DND-41 (cell line): ENCODE results near the gene APEH.
"Not testable (repeated sequence)": the region's sequence is repeated elsewhere in the genome, so short reads cannot be mapped to it uniquely, and the experiment has no call there.

Experiments
- ATAC-seq: fragments of 200-7000 bp; cut with Tn5 transposase; 3 replicates; pipeline ENCODE4 v1.9.1; 2021; ENCODE audit warnings: low read depth; ENCODE audit not compliant: insufficient read depth
- DNase-seq: peaks from one replicate; pipeline ENCODE4 v3.0.0-alpha.2; 2020
- H2AFZ ChIP-seq: 2 replicates; pipeline ENCODE4 v1.6.0; 2012; ENCODE audit warnings: low read depth, low read length
- H3K27ac ChIP-seq: 2 replicates; pipeline ENCODE4 v1.5.1; 2012; ENCODE audit warnings: low read length, inconsistent platforms
- H3K27me3 ChIP-seq: fragments of 200-600 bp; sonication (generic); 2 replicates; pipeline ENCODE4 v1.6.0; 2012; ENCODE audit warnings: low read length, mild to moderate bottlenecking, inconsistent platforms; ENCODE audit not compliant: insufficient read depth, poor library complexity
- H3K36me3 ChIP-seq: 2 replicates; pipeline ENCODE4 v1.5.1; 2012; ENCODE audit warnings: low read length, inconsistent platforms; ENCODE audit not compliant: insufficient read depth
- H3K4me1 ChIP-seq: 2 replicates; pipeline ENCODE4 v1.5.1; 2012; ENCODE audit warnings: mild to moderate bottlenecking, low read length; ENCODE audit not compliant: insufficient read depth
- H3K4me2 ChIP-seq: 2 replicates; pipeline ENCODE4 v1.6.0; 2012; ENCODE audit warnings: mild to moderate bottlenecking, moderate library complexity, low read length, inconsistent platforms; ENCODE audit not compliant: insufficient read depth
- H3K4me3 ChIP-seq, 2 experiments: fragments of 200-600 bp in 1 of 2; shearing (Covaris generic) in 1 of 2; 2 replicates each; pipeline ENCODE4 v1.5.1; 2012 to 2016; ENCODE audit warnings: inconsistent platforms in 2 of 2, low read length in 2 of 2, mild to moderate bottlenecking in 2 of 2, low read depth in 1 of 2, moderate library complexity in 1 of 2
- H3K79me2 ChIP-seq: 2 replicates; pipeline ENCODE4 v1.6.0; 2012; ENCODE audit warnings: low read length, inconsistent platforms; ENCODE audit not compliant: insufficient read depth
- H3K9ac ChIP-seq: 2 replicates; pipeline ENCODE4 v1.6.0; 2012; ENCODE audit warnings: low read depth, mild to moderate bottlenecking, inconsistent platforms, low read length, moderate library complexity
- H3K9me3 ChIP-seq: 2 replicates; pipeline ENCODE4 v1.5.1; 2012; ENCODE audit warnings: low read length, moderate library complexity, mild to moderate bottlenecking, inconsistent platforms; ENCODE audit not compliant: insufficient read depth, severe bottlenecking
- H4K20me1 ChIP-seq: 2 replicates; pipeline ENCODE4 v1.6.0; 2012; ENCODE audit warnings: low read length; ENCODE audit not compliant: insufficient read depth
- CTCF ChIP-seq: IDR thresholded peaks from 2 replicates; pipeline ENCODE4 v1.5.1; 2012; ENCODE audit warnings: borderline replicate concordance, low read length, moderate library complexity, mild to moderate bottlenecking; ENCODE audit not compliant: poor library complexity, severe bottlenecking; ENCODE audit errors: extremely low read depth
- EZH2 ChIP-seq: IDR thresholded peaks from 3 replicates; pipeline ENCODE4 v1.6.1; 2012; ENCODE audit warnings: borderline replicate concordance, low read depth, mild to moderate bottlenecking, moderate library complexity, low read length, inconsistent platforms; ENCODE audit not compliant: severe bottlenecking

Gene APEH

GRCh38 chr3:49687424-49687795 is 13.3 kb downstream of the APEH start:
- not testable (repeated sequence) for H2AFZ ChIP-seq, H3K27me3 ChIP-seq, H3K4me3 ChIP-seq, H3K9me3 ChIP-seq, H3K9ac ChIP-seq, H3K27ac ChIP-seq, ATAC-seq, H4K20me1 ChIP-seq, DNase-seq, H3K4me2 ChIP-seq
- Histone ChIP-seq H3K79me2 (peaks cover 25% of the 10 kb centered on the region), H3K4me1 (peaks cover 28% of the 10 kb centered on the region), H3K36me3 (peaks cover 21% of the 10 kb centered on the region)

GRCh38 chr3:49688338-49689045 is 14.3 kb downstream of the APEH start:
- Histone ChIP-seq H3K4me1 (peaks cover 28% of the 10 kb centered on the region), H3K27ac (peak overlapping the region; percentile 89), H3K4me2 (peak overlapping the region; percentile 69), H3K9ac (peak overlapping the region; percentile 79), H3K4me3 (peak overlapping the region; percentile 70 to 81), H3K79me2 (peaks cover 25% of the 10 kb centered on the region), H2AFZ (peak overlapping the region; percentile 73)
- H3K36me3 ChIP-seq, DNase-seq, H3K27me3 ChIP-seq, H3K9me3 ChIP-seq, H4K20me1 ChIP-seq: not testable (repeated sequence)
- peak; percentile 3; the same call in 1 of the 3 replicates for ATAC-seq

GRCh38 chr3:49689046-49689907 is 15.1 kb downstream of the APEH start, which contains the start of the genes MST1 and RNF123:
Gene MST1, minus strand, starts transcription at chr3:49689474. Its CDS starts 783 bp downstream, at chr3:49688691.
Gene RNF123, plus strand, starts transcription at chr3:49689557. Its CDS starts 1,609 bp downstream, at chr3:49691166.
- Histone ChIP-seq H3K79me2 (peaks cover 27% of the 10 kb centered on the region), H4K20me1 (0 out of 2 replicates have a peak, but pooled peaks cover under 1% of the 10 kb centered on the region), H3K4me2 (peak within 1 kb of the TSS; percentile 69), H3K4me3 (peak within 1 kb of the TSS; percentile 70 to 81), H3K9ac (peak within 1 kb of the TSS; percentile 79), H3K27ac (peak within 1 kb of the TSS; percentile 89), H3K4me1 (peaks cover 28% of the 10 kb centered on the region), H3K36me3 (peaks cover 4% of the 10 kb centered on the region; the same call in 1 of the 2 replicates), H3K9me3 (no peaks in the 10 kb centered on the region), H3K27me3 (no peaks in the 10 kb centered on the region), H2AFZ (peak within 1 kb of the TSS; percentile 73)
- peak; percentile 82 for ATAC-seq
- TF ChIP-seq EZH2 (no peak), CTCF (peak; percentile 62)
- DNase-seq = peak; percentile 94

- Histone ChIP-seq H3K9ac (peak overlapping the region; percentile 79), H3K4me3 (peak overlapping the region; percentile 70 to 81; a peak in 3 of 4 replicates), H3K27ac (peak overlapping the region; percentile 89), H3K4me1 (peaks cover 28% of the 10 kb centered on the region), H3K4me2 (peak overlapping the region; percentile 69), H2AFZ (peak overlapping the region; percentile 73), H3K79me2 (peaks cover 29% of the 10 kb centered on the region)
- DNase-seq, H4K20me1 ChIP-seq, H3K27me3 ChIP-seq, H3K9me3 ChIP-seq, H3K36me3 ChIP-seq: not testable (repeated sequence)
- ATAC-seq = peak; percentile 11; the same call in 1 of the 3 replicates
Measured at GRCh38 chr3:49689908-49690624, 15.9 kb downstream of the APEH start.

GRCh38 chr3:49690856-49691255 is 16.7 kb downstream of the APEH start:
- peak overlapping the region; percentile 79; the same call in 1 of the 2 replicates for H3K9ac ChIP-seq
- ATAC-seq, H3K27me3 ChIP-seq, H2AFZ ChIP-seq, H4K20me1 ChIP-seq, H3K9me3 ChIP-seq, H3K27ac ChIP-seq, H3K36me3 ChIP-seq, DNase-seq: not testable (repeated sequence)
- H3K4me3 ChIP-seq = peak overlapping the region in 1 of 2 experiments; percentile 81; a peak in 2 of 4 replicates
- H3K4me2 ChIP-seq = peak overlapping the region; percentile 69
- H3K4me1 ChIP-seq = peaks cover 28% of the 10 kb centered on the region
- H3K79me2 ChIP-seq = peaks cover 29% of the 10 kb centered on the region

- Histone ChIP-seq H3K79me2 (peaks cover 29% of the 10 kb centered on the region), H3K4me2 (peak overlapping the region; percentile 69), H3K4me1 (peaks cover 28% of the 10 kb centered on the region), H3K4me3 (peak overlapping the region in 1 of 2 experiments; percentile 81; a peak in 1 of 4 replicates)
- H3K9me3 ChIP-seq, H3K36me3 ChIP-seq, H3K9ac ChIP-seq, H3K27me3 ChIP-seq, H2AFZ ChIP-seq, H3K27ac ChIP-seq, ATAC-seq, DNase-seq, H4K20me1 ChIP-seq: not testable (repeated sequence)
Measured at GRCh38 chr3:49691481-49691880, 17.3 kb downstream of the APEH start.
